Endothelial cell of umbilical vein (primary cell): ENCODE measurements around the gene SLC39A9. TPM values are rescaled to one million over a fixed set of nuclear protein-coding genes. Genes with fewer than 3 reads are reported as not detected.

Experiments used
- BruUV-seq: library from RNA; stranded (reverse); fragments of 400-500 nt; replicated peaks from 2 replicates; lab custom pipeline; 2021; lab: Mats Ljungman, UMichigan
- CTCF ChIA-PET: fragments of 300-600, 350-600 bp; sonication (Branson Sonifier 250); formaldehyde crosslinking; loops from one replicate; lab custom pipeline; 2021; ENCODE audit warnings: antibody characterized with exemption, inconsistent platforms; lab: Charles Lee
- POLR2A ChIA-PET: fragments of 300-600, 350-600 bp; sonication (Branson Sonifier 250); formaldehyde crosslinking; loops from one replicate; lab custom pipeline; 2021; ENCODE audit warnings: antibody characterized with exemption, inconsistent platforms; lab: Charles Lee
- DNase-seq: peaks from one replicate; pipeline ENCODE4 v3.0.0-alpha.2; 2011; ENCODE audit warnings: low read depth, low spot score
- FAIRE-seq: peaks from 2 replicates; lab custom pipeline; 2011; peaks lifted over from hg19 to GRCh38; lab: Jason Lieb, UNC
- H2AFZ ChIP-seq: 2 replicates; pipeline ENCODE4 v1.6.0; 2012; ENCODE audit warnings: low read depth, low read length, control low read depth, inconsistent platforms
- H3K27ac ChIP-seq: 2 replicates; pipeline ENCODE4 v1.5.1; 2011; ENCODE audit warnings: low read depth, mild to moderate bottlenecking, control low read depth, low read length, moderate library complexity; ENCODE audit not compliant: insufficient read depth
- H3K27me3 ChIP-seq, 2 experiments: 2 replicates each; pipeline versions ENCODE4 v1.6.0 to v1.6.1; 2011; ENCODE audit warnings: low read length in 2 of 2, mixed read lengths in 1 of 2; ENCODE audit not compliant: control insufficient read depth in 2 of 2, insufficient read depth in 2 of 2
- H3K36me3 ChIP-seq, 2 experiments: 2 replicates in 1 of 2; 3 replicates in 1 of 2; pipeline ENCODE4 v1.5.1; 2011; ENCODE audit warnings: low read length in 2 of 2, mild to moderate bottlenecking in 1 of 2, moderate library complexity in 1 of 2; ENCODE audit not compliant: control insufficient read depth in 2 of 2, insufficient read depth in 2 of 2; ENCODE audit errors: extremely low read depth in 1 of 2
- H3K4me1 ChIP-seq: 3 replicates; pipeline ENCODE4 v1.5.1; 2011; ENCODE audit warnings: mild to moderate bottlenecking, low read length; ENCODE audit not compliant: control insufficient read depth, insufficient read depth; ENCODE audit errors: extremely low read depth
- H3K4me2 ChIP-seq: 2 replicates; pipeline ENCODE4 v1.6.1; 2011; ENCODE audit warnings: low read length, control low read depth, mixed read lengths; ENCODE audit not compliant: insufficient read depth
- H3K4me3 ChIP-seq, 3 experiments: fragments of 200-600 bp in 1 of 3; sonication (generic), shearing (Covaris generic) in 1 of 3; replicated peaks in 1 of 3; 2 replicates each; pipeline ENCODE4 v1.5.1; 2011 to 2016; ENCODE audit warnings: control low read depth in 3 of 3, low read length in 3 of 3, mild to moderate bottlenecking in 2 of 3, inconsistent platforms in 1 of 3, low read depth in 1 of 3, moderate library complexity in 1 of 3; ENCODE audit not compliant: insufficient read depth in 1 of 3
- H3K79me2 ChIP-seq: 2 replicates; pipeline ENCODE4 v1.6.0; 2012; ENCODE audit warnings: low read length, inconsistent platforms; ENCODE audit not compliant: control insufficient read depth, insufficient read depth
- H3K9ac ChIP-seq: replicated peaks from 2 replicates; pipeline ENCODE3; 2011; ENCODE audit warnings: low read length, control low read depth; ENCODE audit not compliant: insufficient read depth; ENCODE audit errors: extremely low read depth
- H3K9me1 ChIP-seq: replicated peaks from 3 replicates; pipeline ENCODE4 v1.6.0; 2011; ENCODE audit warnings: mild to moderate bottlenecking, low read length; ENCODE audit not compliant: control insufficient read depth, insufficient read depth; ENCODE audit errors: extremely low read depth
- H3K9me3 ChIP-seq: replicated peaks from 2 replicates; pipeline ENCODE4 v1.5.1; 2012; ENCODE audit warnings: low read length, inconsistent platforms; ENCODE audit not compliant: control insufficient read depth, insufficient read depth
- H4K20me1 ChIP-seq: replicated peaks from 2 replicates; pipeline ENCODE3; 2011; ENCODE audit warnings: mild to moderate bottlenecking, low read length; ENCODE audit not compliant: control insufficient read depth, insufficient read depth; ENCODE audit errors: extremely low read depth
- CTCF ChIP-seq, 2 donors: IDR thresholded peaks; 1 replicate in 1 of 2; 2 replicates in 1 of 2; pipeline ENCODE4 v1.5.1; 2011; ENCODE audit warnings: low read length in 2 of 2, mild to moderate bottlenecking in 2 of 2, moderate library complexity in 2 of 2, control low read depth in 1 of 2, inconsistent platforms in 1 of 2, low read depth in 1 of 2; ENCODE audit not compliant: insufficient read depth in 1 of 2; ENCODE audit errors: extremely low read depth in 1 of 2
- EZH2 ChIP-seq: IDR thresholded peaks from 2 replicates; pipeline ENCODE4 v1.6.1; 2012; ENCODE audit warnings: borderline replicate concordance, low read depth, mild to moderate bottlenecking, moderate library complexity, low read length, inconsistent platforms; ENCODE audit not compliant: severe bottlenecking
- FOS ChIP-seq: IDR thresholded peaks from 2 replicates; pipeline ENCODE4 v1.6.1; 2011; ENCODE audit warnings: mild to moderate bottlenecking, low read length, moderate library complexity, borderline replicate concordance; ENCODE audit not compliant: insufficient read depth
- GATA2 ChIP-seq: IDR thresholded peaks from 2 replicates; pipeline ENCODE4 v1.7.0; 2011; ENCODE audit warnings: low read depth, mild to moderate bottlenecking, moderate library complexity, mixed read lengths, low read length; ENCODE audit not compliant: insufficient read length, insufficient read depth
- JUN ChIP-seq: IDR thresholded peaks from 2 replicates; pipeline ENCODE4 v1.6.1; 2011; ENCODE audit warnings: borderline replicate concordance, low read depth; ENCODE audit not compliant: insufficient read length, insufficient read depth
- MAX ChIP-seq: IDR thresholded peaks from 2 replicates; pipeline ENCODE4 v1.6.1; 2011; ENCODE audit not compliant: insufficient read depth, insufficient read length
- MYC ChIP-seq: IDR thresholded peaks from one replicate; pipeline ENCODE4 v1.6.1; 2011; ENCODE audit warnings: mild to moderate bottlenecking, low read depth, low read length
- POLR2A ChIP-seq: IDR thresholded peaks from 2 replicates; pipeline ENCODE4 v1.6.1; 2012; ENCODE audit warnings: low read depth, mild to moderate bottlenecking, control low read depth, low read length
- POLR2AphosphoS5 ChIP-seq: IDR thresholded peaks from 2 replicates; pipeline ENCODE4 v1.6.1; 2012; ENCODE audit warnings: low read depth, mild to moderate bottlenecking, control low read depth, low read length, moderate library complexity; ENCODE audit not compliant: insufficient read depth
- dilution Hi-C: fragments of 300-500 bp; cut with MboI; formaldehyde crosslinking; loops from one replicate; pipeline ENCODE4 v1.15.0; 2019; ENCODE audit warnings: low sequenced_read_pairs; ENCODE audit not compliant: extremely low pct_ligation_motif_present
- intact Hi-C: fragments of 100-400 bp; cut with micrococcal nuclease; formaldehyde crosslinking; loops from one replicate; pipeline ENCODE4 v1.10.0; 2022
- polyA plus RNA-seq, 4 experiments: library from polyadenylated mRNA; depleted of rRNA in 3 of 4; stranded (reverse) in 3 of 4; unstranded in 1 of 4; fragments of >200 nt; gene quantifications; 2 replicates each; pipeline versions ENCODE4 v1.2.1 to v1.2.3, GENCODE V29; 2011 to 2012; ENCODE audit warnings: missing spikeins in 1 of 4
- total RNA-seq: library from RNA; stranded (reverse); gene quantifications from 2 replicates; pipeline ENCODE4 v1.2.3, GENCODE V29; 2021

Gene SLC39A9
- total and polyA plus RNA-seq, 2 donors (not counting 3 experiments of a cell fraction or from before 2014, with no cell fraction given): 39.8 to 55.2 TPM

- Histone ChIP-seq H3K9me1 (no peaks in the 10 kb centered on the region), H4K20me1 (peaks cover 4% of the 10 kb centered on the region), H3K4me3 (no peak overlapping the region), H3K27me3 (no peaks in the 10 kb centered on the region), H3K9ac (no peak overlapping the region), H2AFZ (no peak overlapping the region), H3K36me3 (no peaks in the 10 kb centered on the region), H3K79me2 (peaks cover 53% of the 10 kb centered on the region), H3K4me2 (no peak overlapping the region), H3K4me1 (peaks cover 21% of the 10 kb centered on the region), H3K9me3 (no peaks in the 10 kb centered on the region), H3K27ac (no peak overlapping the region)
- TF ChIP-seq FOS: no peak
- TF ChIP-seq MYC: no peak
- no peak for TF ChIP-seq POLR2A
- TF ChIP-seq GATA2: no peak
- no peak for TF ChIP-seq CTCF (IDR thresholded peaks at IDR 0.05; ENCODE audit: extremely low read depth in 1 of 2, insufficient read depth in 1 of 2, low read depth in 1 of 2, low read length in 2 of 2)
- no peak for TF ChIP-seq POLR2AphosphoS5
- TF ChIP-seq EZH2: no peak
- TF ChIP-seq JUN: no peak
- no peak for TF ChIP-seq MAX
- no peak for DNase-seq
- POLR2A ChIA-PET: no interaction called here
- intact Hi-C loops: no loop called here
- no peak for FAIRE-seq
- CTCF ChIA-PET: interaction anchor here (1.0 to 1.6 kb wide), 2 partner anchors 56 to 275 kb away, joined by 3 to 4 read pairs; no protein-coding TSS in a partner anchor
- dilution Hi-C loops: no loop called here
- BruUV-seq: no TSS peak
These were observed 6.0 kb downstream of the SLC39A9 start for GRCh38 chr14:69404478-69404877.
